Activated CD8-positive, alpha-beta T cell treated with anti-CD3 and anti-CD28 coated beads for 36 hours (primary cell): ENCODE results near the gene SPNS1. TPM values are rescaled to one million over a fixed set of nuclear protein-coding genes. Genes with fewer than 3 reads are reported as not detected.

ENCODE experiments used
- ATAC-seq: fragments of 200-7000 bp; cut with Tn5 transposase; one replicate; pipeline ENCODE4 v1.10.0; 2021; ENCODE audit warnings: mild to moderate bottlenecking, moderate library complexity
- CTCF ChIA-PET: fragments of 350-600 bp; sonication (Branson Sonifier 250); formaldehyde crosslinking; loops from one replicate; lab custom pipeline; 2021; ENCODE audit warnings: antibody characterized with exemption; lab: Charles Lee
- POLR2A ChIA-PET: fragments of 350-600 bp; sonication (Branson Sonifier 250); formaldehyde crosslinking; loops from one replicate; lab custom pipeline; 2021; ENCODE audit warnings: antibody characterized with exemption; lab: Charles Lee
- DNase-seq: peaks from one replicate; pipeline ENCODE4 v3.0.0-alpha.2; 2020
- H3K27ac Mint-ChIP-seq: one replicate; pipeline ENCODE4 v1.8.0; 2021; ENCODE audit warnings: mild to moderate bottlenecking, mixed read lengths
- H3K27me3 Mint-ChIP-seq: one replicate; pipeline ENCODE4 v1.8.0; 2021; ENCODE audit warnings: mixed read lengths
- H3K36me3 Mint-ChIP-seq: one replicate; pipeline ENCODE4 v1.8.0; 2021; ENCODE audit warnings: low read depth, mixed read lengths
- H3K4me1 Mint-ChIP-seq: one replicate; pipeline ENCODE4 v1.8.0; 2021; ENCODE audit warnings: low read depth, mixed read lengths
- H3K4me3 Mint-ChIP-seq: one replicate; pipeline ENCODE4 v1.8.0; 2021; ENCODE audit warnings: mild to moderate bottlenecking, moderate library complexity, mixed read lengths
- H3K9me3 Mint-ChIP-seq: one replicate; pipeline ENCODE4 v1.8.0; 2021; ENCODE audit warnings: mixed read lengths
- intact Hi-C: fragments of 100-400 bp; cut with micrococcal nuclease; formaldehyde crosslinking; loops from one replicate; pipeline ENCODE4 v1.10.0; 2022
- total RNA-seq, 2 experiments: library from RNA; stranded (reverse); gene quantifications; one replicate each; pipeline ENCODE4 v1.2.3, GENCODE V29; 2021
- TF ChIP-seq, protein P1 (sequence below): fragments of 200-600 bp; IDR thresholded peaks from one replicate; pipeline ENCODE4 v1.8.0; 2022; ENCODE audit warnings: antibody characterized with exemption, mild to moderate bottlenecking

Gene SPNS1
- total RNA-seq, 2 experiments from 2014 or later, result 14.6 to 18.2 TPM

DNA sequence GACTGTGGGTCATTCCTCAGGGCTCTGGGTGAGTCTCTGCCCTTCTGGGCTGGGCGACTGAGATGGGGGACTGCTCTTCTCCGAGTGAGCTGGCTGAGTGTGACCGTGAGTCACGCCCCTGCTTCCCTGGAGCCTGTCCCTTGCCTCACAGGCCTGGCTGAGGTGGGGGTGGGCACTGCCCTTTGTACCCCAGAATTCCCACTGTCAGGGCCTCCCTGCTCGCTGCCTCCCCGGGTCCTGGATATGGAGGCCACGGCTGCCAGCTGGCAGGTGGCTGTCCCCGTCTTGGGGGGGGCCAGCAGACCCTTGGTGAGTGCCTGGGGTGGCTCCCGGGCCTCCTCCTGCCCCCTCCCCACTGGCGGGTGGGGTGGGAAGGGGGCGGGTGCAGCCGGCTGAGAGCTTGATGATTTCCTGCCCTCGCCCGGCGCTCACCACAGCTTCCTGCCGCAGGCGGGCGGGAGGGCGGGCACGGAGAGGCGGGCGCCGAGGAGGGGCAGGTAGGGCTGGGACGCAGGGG lies 10.1 kb downstream of the SPNS1 start, which contains the start of gene LAT:
LAT (plus strand) TSS at position 434 of the 517 bp plus-strand sequence. CDS start 366 bp downstream, outside the sequence.
- TF ChIP-seq, protein P1, sequence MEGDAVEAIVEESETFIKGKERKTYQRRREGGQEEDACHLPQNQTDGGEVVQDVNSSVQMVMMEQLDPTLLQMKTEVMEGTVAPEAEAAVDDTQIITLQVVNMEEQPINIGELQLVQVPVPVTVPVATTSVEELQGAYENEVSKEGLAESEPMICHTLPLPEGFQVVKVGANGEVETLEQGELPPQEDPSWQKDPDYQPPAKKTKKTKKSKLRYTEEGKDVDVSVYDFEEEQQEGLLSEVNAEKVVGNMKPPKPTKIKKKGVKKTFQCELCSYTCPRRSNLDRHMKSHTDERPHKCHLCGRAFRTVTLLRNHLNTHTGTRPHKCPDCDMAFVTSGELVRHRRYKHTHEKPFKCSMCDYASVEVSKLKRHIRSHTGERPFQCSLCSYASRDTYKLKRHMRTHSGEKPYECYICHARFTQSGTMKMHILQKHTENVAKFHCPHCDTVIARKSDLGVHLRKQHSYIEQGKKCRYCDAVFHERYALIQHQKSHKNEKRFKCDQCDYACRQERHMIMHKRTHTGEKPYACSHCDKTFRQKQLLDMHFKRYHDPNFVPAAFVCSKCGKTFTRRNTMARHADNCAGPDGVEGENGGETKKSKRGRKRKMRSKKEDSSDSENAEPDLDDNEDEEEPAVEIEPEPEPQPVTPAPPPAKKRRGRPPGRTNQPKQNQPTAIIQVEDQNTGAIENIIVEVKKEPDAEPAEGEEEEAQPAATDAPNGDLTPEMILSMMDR, result no peak
- H3K36me3 Mint-ChIP-seq, result peaks cover 78% of the 10 kb centered on the region
- H3K27me3 Mint-ChIP-seq, result no peaks in the 10 kb centered on the region
- DNase-seq (peak; percentile 84), ATAC-seq (peak; percentile 64)
- peaks cover 13% of the 10 kb centered on the region for H3K9me3 Mint-ChIP-seq
- CTCF ChIA-PET, result interaction anchor here (1.1 to 3.4 kb wide), 4 partner anchors 11 to 138 kb away, joined by 3 to 20 read pairs (median 4); partner anchors contain the start of gene SPNS1
- POLR2A ChIA-PET, result interaction anchor here (1.0 to 12.0 kb wide), 6 partner anchors 10 to 47 kb away, joined by 3 to 97 read pairs (median 6); partner anchors contain the start of genes NFATC2IP and SPNS1
- intact Hi-C loops, result loop anchor here (5.0 kb wide), 1 partner anchor 43 kb away; no protein-coding TSS in a partner anchor
- H3K4me1 Mint-ChIP-seq, result peaks cover 42% of the 10 kb centered on the region
- peak within 1 kb of the TSS; percentile 96 for H3K27ac Mint-ChIP-seq
- peak within 1 kb of the TSS; percentile 94 for H3K4me3 Mint-ChIP-seq

DNA sequence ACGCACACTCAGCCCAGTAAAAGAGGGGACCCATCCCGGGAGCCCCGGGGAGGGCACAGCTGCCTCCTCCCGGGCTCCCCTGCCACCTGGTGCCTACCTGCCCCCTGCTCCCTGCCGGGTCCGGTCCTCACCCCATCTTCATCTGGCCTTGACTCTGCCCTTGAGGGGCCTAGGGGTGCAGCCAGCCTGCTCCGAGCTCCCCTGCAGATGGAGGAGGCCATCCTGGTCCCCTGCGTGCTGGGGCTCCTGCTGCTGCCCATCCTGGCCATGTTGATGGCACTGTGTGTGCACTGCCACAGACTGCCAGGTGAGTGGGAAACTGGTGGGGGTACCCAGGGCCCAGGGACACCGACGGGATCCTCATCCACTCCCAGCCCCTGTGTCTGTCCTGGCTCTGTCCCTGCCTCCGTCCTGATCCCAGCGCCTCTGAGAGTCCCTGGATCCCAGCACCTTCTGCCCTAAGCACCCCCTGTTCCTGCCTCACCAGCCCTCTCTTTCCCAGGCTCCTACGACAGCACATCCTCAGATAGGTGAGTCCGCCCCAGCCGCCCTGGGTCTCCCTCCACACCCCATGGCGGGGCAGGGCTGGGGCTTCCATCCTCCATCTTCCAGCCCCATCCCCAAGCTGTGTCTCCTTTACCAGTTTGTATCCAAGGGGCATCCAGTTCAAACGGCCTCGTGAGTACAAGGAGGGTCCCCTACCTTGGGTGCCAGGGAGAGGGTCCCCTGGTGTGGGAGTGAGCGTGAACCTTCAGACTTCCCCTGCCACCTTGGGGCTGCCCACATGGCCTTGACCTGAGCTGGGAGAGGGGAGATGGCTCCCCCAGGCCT lies 10.8 kb downstream of the SPNS1 start:
- no peaks in the 10 kb centered on the region for H3K27me3 Mint-ChIP-seq
- intact Hi-C loops, result loop anchor here (5.0 kb wide), 1 partner anchor 42 kb away; no protein-coding TSS in a partner anchor
- H3K36me3 Mint-ChIP-seq, result peaks cover 86% of the 10 kb centered on the region
- peak; percentile 48 for DNase-seq
- H3K27ac Mint-ChIP-seq, result peak overlapping the region; percentile 96
- H3K4me3 Mint-ChIP-seq, result peak overlapping the region; percentile 94
- ChIA-PET CTCF (interaction anchor here (0.5 to 3.4 kb wide), 6 partner anchors 8 to 493 kb away, joined by 3 to 20 read pairs (median 6); partner anchors contain the start of genes CLN3 and SPNS1), POLR2A (interaction anchor here (1.0 to 12.0 kb wide), 10 partner anchors 11 to 46 kb away, joined by 3 to 97 read pairs (median 6); partner anchors contain the start of genes NFATC2IP and SPNS1)
- H3K4me1 Mint-ChIP-seq, result peaks cover 50% of the 10 kb centered on the region
- peak; percentile 22 for ATAC-seq
- TF ChIP-seq, protein P1, result no peak
- H3K9me3 Mint-ChIP-seq, result peaks cover 13% of the 10 kb centered on the region

DNA sequence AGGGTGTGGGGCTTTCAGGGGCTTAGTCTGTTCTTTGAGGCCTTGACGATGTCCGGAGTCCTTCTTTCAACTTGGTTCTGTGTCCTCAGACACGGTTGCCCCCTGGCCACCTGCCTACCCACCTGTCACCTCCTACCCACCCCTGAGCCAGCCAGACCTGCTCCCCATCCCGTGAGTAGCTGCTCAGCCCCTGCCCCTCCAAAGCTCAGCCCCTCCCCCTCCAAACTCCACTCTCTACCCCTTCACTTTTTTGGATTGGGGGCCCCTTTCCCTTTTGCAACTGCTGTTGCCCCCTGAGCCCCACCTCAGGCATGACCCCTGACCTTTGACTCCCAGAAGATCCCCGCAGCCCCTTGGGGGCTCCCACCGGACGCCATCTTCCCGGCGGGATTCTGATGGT lies 11.5 kb downstream of the SPNS1 start:
- TF ChIP-seq, protein P1, result no peak
- ChIA-PET POLR2A (interaction anchor here (0.8 to 12.0 kb wide), 8 partner anchors 11 to 44 kb away, joined by 3 to 97 read pairs (median 12); partner anchors contain the start of gene SPNS1), CTCF (interaction anchor here (0.5 to 2.0 kb wide), 4 partner anchors 8 to 494 kb away, joined by 3 to 11 read pairs (median 6); partner anchors contain the start of genes CLN3 and SPNS1)
- peak overlapping the region; percentile 94 for H3K4me3 Mint-ChIP-seq
- peaks cover 89% of the 10 kb centered on the region for H3K36me3 Mint-ChIP-seq
- ATAC-seq (no peak), DNase-seq (no peak)
- H3K9me3 Mint-ChIP-seq, result peaks cover 13% of the 10 kb centered on the region
- intact Hi-C loops, result loop anchor here (5.0 kb wide), 1 partner anchor 41 kb away; no protein-coding TSS in a partner anchor
- peaks cover 54% of the 10 kb centered on the region for H3K4me1 Mint-ChIP-seq
- peak overlapping the region; percentile 96 for H3K27ac Mint-ChIP-seq
- H3K27me3 Mint-ChIP-seq, result no peaks in the 10 kb centered on the region

DNA sequence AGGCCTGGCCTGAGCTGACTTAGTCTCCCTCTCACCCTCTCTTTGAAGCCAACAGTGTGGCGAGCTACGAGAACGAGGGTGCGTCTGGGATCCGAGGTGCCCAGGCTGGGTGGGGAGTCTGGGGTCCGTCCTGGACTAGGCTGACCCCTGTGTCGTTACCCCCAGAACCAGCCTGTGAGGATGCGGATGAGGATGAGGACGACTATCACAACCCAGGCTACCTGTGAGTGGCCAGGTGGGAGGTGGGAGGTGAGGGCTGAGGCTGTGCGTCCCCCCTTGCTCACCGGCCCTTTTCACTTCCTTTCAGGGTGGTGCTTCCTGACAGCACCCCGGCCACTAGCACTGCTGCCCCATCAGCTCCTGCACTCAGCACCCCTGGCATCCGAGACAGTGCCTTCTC lies 11.9 kb downstream of the SPNS1 start:
- H3K27ac Mint-ChIP-seq, result peak overlapping the region; percentile 96
- H3K9me3 Mint-ChIP-seq, result peaks cover 13% of the 10 kb centered on the region
- peak overlapping the region; percentile 94 for H3K4me3 Mint-ChIP-seq
- ATAC-seq (no peak), DNase-seq (no peak)
- H3K4me1 Mint-ChIP-seq, result peaks cover 57% of the 10 kb centered on the region
- intact Hi-C loops, result loop anchor here (5.0 kb wide), 1 partner anchor 41 kb away; no protein-coding TSS in a partner anchor
- no peaks in the 10 kb centered on the region for H3K27me3 Mint-ChIP-seq
- CTCF ChIA-PET, result interaction anchor here (0.8 to 2.0 kb wide), 5 partner anchors 9 to 38 kb away, joined by 3 to 11 read pairs (median 4); partner anchors contain the start of gene SPNS1
- TF ChIP-seq, protein P1, result no peak
- POLR2A ChIA-PET, result interaction anchor here (0.8 to 12.0 kb wide), 10 partner anchors 12 to 164 kb away, joined by 3 to 97 read pairs (median 8); partner anchors contain the start of genes ATXN2L, NFATC2IP and SPNS1
- peaks cover 87% of the 10 kb centered on the region for H3K36me3 Mint-ChIP-seq
